Activated CD8-positive, alpha-beta memory T cell treated with anti-CD3 and anti-CD28 coated beads, Interleukin-2, amount 10 ng/mL, durations not matched to agents 7 days and 5 days (primary cell): ENCODE results near the gene CINP. TPM values are rescaled to one million over a fixed set of nuclear protein-coding genes. Genes with fewer than 3 reads are reported as not detected.
"Not testable (repeated sequence)": the region's sequence is repeated elsewhere in the genome, so short reads cannot be mapped to it uniquely, and the experiment has no call there.

Experiments
- ATAC-seq: fragments of 150-1000 bp; cut with Tn5 transposase; one replicate; pipeline ENCODE4 v1.10.0; 2021; ENCODE audit warnings: moderate library complexity
- CTCF ChIA-PET: fragments of 350-600 bp; sonication (Branson Sonifier 250); formaldehyde crosslinking; loops from one replicate; lab custom pipeline; 2021; ENCODE audit warnings: antibody characterized with exemption; lab: Charles Lee
- DNase-seq: peaks from one replicate; pipeline ENCODE4 v3.0.0-alpha.2; 2020
- H3K27ac Mint-ChIP-seq: one replicate; pipeline ENCODE4 v1.8.0; 2021; ENCODE audit warnings: mild to moderate bottlenecking, mixed read lengths
- H3K27me3 Mint-ChIP-seq: one replicate; pipeline ENCODE4 v1.8.0; 2021; ENCODE audit warnings: mixed read lengths
- H3K36me3 Mint-ChIP-seq: one replicate; pipeline ENCODE4 v1.8.0; 2021; ENCODE audit warnings: mild to moderate bottlenecking, mixed read lengths
- H3K4me1 Mint-ChIP-seq: one replicate; pipeline ENCODE4 v1.8.0; 2021; ENCODE audit warnings: mixed read lengths
- H3K4me3 Mint-ChIP-seq: one replicate; pipeline ENCODE4 v1.8.0; 2021; ENCODE audit warnings: mild to moderate bottlenecking, moderate library complexity, mixed read lengths
- H3K9me3 Mint-ChIP-seq: one replicate; pipeline ENCODE4 v1.8.0; 2022; ENCODE audit warnings: low read depth, mixed read lengths
- total RNA-seq, 2 experiments: library from RNA; stranded (reverse); gene quantifications; one replicate each; pipeline ENCODE4 v1.2.3, GENCODE V29; 2021

CINP gene
- total RNA-seq, 2 experiments from 2014 or later = 34.1 to 38.9 TPM

GRCh38 chr14:102346645-102347044 lies 16.0 kb downstream of the CINP start:
- Mint-ChIP-seq H3K36me3 (peaks cover 38% of the 10 kb centered on the region), H3K4me3 (no peak overlapping the region), H3K4me1 (no peaks in the 10 kb centered on the region), H3K27ac (no peak overlapping the region), H3K9me3 (no peaks in the 10 kb centered on the region), H3K27me3 (no peaks in the 10 kb centered on the region)
- DNase-seq = no peak
- ATAC-seq = no peak
- CTCF ChIA-PET = no interaction called here

GRCh38 chr14:102345232-102345631 lies 17.5 kb downstream of the CINP start:
- H3K9me3 Mint-ChIP-seq = no peaks in the 10 kb centered on the region
- no peak overlapping the region for H3K27ac Mint-ChIP-seq
- CTCF ChIA-PET = no interaction called here

GRCh38 chr14:102344485-102344884 lies 18.2 kb downstream of the CINP start:
- H3K4me1 Mint-ChIP-seq = no peaks in the 10 kb centered on the region
- ATAC-seq = no peak
- no peak overlapping the region for H3K4me3 Mint-ChIP-seq
- no peak for DNase-seq
- no peaks in the 10 kb centered on the region for H3K9me3 Mint-ChIP-seq
- H3K27ac Mint-ChIP-seq = no peak overlapping the region
- CTCF ChIA-PET = no interaction called here
- peaks cover 29% of the 10 kb centered on the region for H3K36me3 Mint-ChIP-seq
- no peaks in the 10 kb centered on the region for H3K27me3 Mint-ChIP-seq

More at GRCh38 chr14:102345232-102345631, 17.5 kb downstream of the CINP start:
- Mint-ChIP-seq H3K4me3 (no peak overlapping the region), H3K4me1 (no peaks in the 10 kb centered on the region), H3K36me3 (peaks cover 34% of the 10 kb centered on the region), H3K27me3 (no peaks in the 10 kb centered on the region)
- ATAC-seq (no peak), DNase-seq (no peak)

- Mint-ChIP-seq H3K27me3 (no peaks in the 10 kb centered on the region), H3K9me3 (no peaks in the 10 kb centered on the region), H3K4me1 (no peaks in the 10 kb centered on the region), H3K36me3 (peaks cover 26% of the 10 kb centered on the region), H3K27ac (no peak overlapping the region), H3K4me3 (no peak overlapping the region)
- DNase-seq (no peak), ATAC-seq (no peak)
- CTCF ChIA-PET = no interaction called here
These were observed 18.6 kb downstream of the CINP start for GRCh38 chr14:102344084-102344483.

GRCh38 chr14:102342238-102342637 lies 20.5 kb downstream of the CINP start:
- no peak for DNase-seq
- Mint-ChIP-seq H3K4me3 (no peak overlapping the region), H3K27me3 (no peaks in the 10 kb centered on the region), H3K9me3 (no peaks in the 10 kb centered on the region), H3K36me3 (peaks cover 18% of the 10 kb centered on the region), H3K4me1 (no peaks in the 10 kb centered on the region), H3K27ac (no peak overlapping the region)
- no peak for ATAC-seq
- CTCF ChIA-PET = no interaction called here

- H3K9me3 Mint-ChIP-seq = no peaks in the 10 kb centered on the region
- H3K27me3 Mint-ChIP-seq = no peaks in the 10 kb centered on the region
- no peak overlapping the region for H3K4me3 Mint-ChIP-seq
- ATAC-seq (no peak), DNase-seq (no peak)
- no peak overlapping the region for H3K27ac Mint-ChIP-seq
- H3K36me3 Mint-ChIP-seq = peaks cover 17% of the 10 kb centered on the region
- CTCF ChIA-PET = no interaction called here
- no peaks in the 10 kb centered on the region for H3K4me1 Mint-ChIP-seq
These were observed 21.1 kb downstream of the CINP start for GRCh38 chr14:102341566-102341965.

- H3K36me3 Mint-ChIP-seq = peaks cover 18% of the 10 kb centered on the region
- no peaks in the 10 kb centered on the region for H3K9me3 Mint-ChIP-seq
- DNase-seq = no peak
- no peak for ATAC-seq
- H3K27me3 Mint-ChIP-seq = no peaks in the 10 kb centered on the region
- peaks cover 6% of the 10 kb centered on the region for H3K4me1 Mint-ChIP-seq
- no peak overlapping the region for H3K4me3 Mint-ChIP-seq
- H3K27ac Mint-ChIP-seq = no peak overlapping the region
- CTCF ChIA-PET = interaction anchor here (1.3 kb wide), 1 partner anchor 21 kb away, joined by 5 read pairs; no protein-coding TSS in a partner anchor
These were observed 24.0 kb downstream of the CINP start for GRCh38 chr14:102338724-102339123.

- DNase-seq (no peak), ATAC-seq (no peak)
These were observed 27.5 kb downstream of the CINP start for GRCh38 chr14:102335163-102335562.

GRCh38 chr14:102333795-102334705 lies 28.6 kb downstream of the CINP start:
- ATAC-seq (no peak), DNase-seq (no peak)
- Mint-ChIP-seq H3K9me3 (no peaks in the 10 kb centered on the region), H3K27ac (peak overlapping the region; percentile 17), H3K4me1 (peaks cover 6% of the 10 kb centered on the region), H3K36me3 (peaks cover 13% of the 10 kb centered on the region), H3K4me3 (no peak overlapping the region), H3K27me3 (no peaks in the 10 kb centered on the region)
- CTCF ChIA-PET = no interaction called here

More at GRCh38 chr14:102335163-102335562, 27.5 kb downstream of the CINP start:
- Mint-ChIP-seq H3K9me3 (no peaks in the 10 kb centered on the region), H3K27me3 (no peaks in the 10 kb centered on the region), H3K4me1 (peaks cover 6% of the 10 kb centered on the region), H3K4me3 (no peak overlapping the region), H3K27ac (no peak overlapping the region), H3K36me3 (peaks cover 13% of the 10 kb centered on the region)
- CTCF ChIA-PET = interaction anchor here (1.2 kb wide), 1 partner anchor 20 kb away, joined by 3 read pairs; no protein-coding TSS in a partner anchor

- H3K27ac Mint-ChIP-seq = peak overlapping the region; percentile 17
- H3K36me3 Mint-ChIP-seq = peaks cover 12% of the 10 kb centered on the region
- ATAC-seq (no peak), DNase-seq (no peak)
- CTCF ChIA-PET = no interaction called here
- peaks cover 6% of the 10 kb centered on the region for H3K4me1 Mint-ChIP-seq
- no peaks in the 10 kb centered on the region for H3K27me3 Mint-ChIP-seq
- no peak overlapping the region for H3K4me3 Mint-ChIP-seq
- no peaks in the 10 kb centered on the region for H3K9me3 Mint-ChIP-seq
These were observed 29.3 kb downstream of the CINP start for GRCh38 chr14:102333390-102333789.

- DNase-seq = no peak
- CTCF ChIA-PET = no interaction called here
- Mint-ChIP-seq H3K4me1 (peaks cover 5% of the 10 kb centered on the region), H3K9me3 (no peaks in the 10 kb centered on the region), H3K27ac (no peak overlapping the region), H3K36me3 (peaks cover 5% of the 10 kb centered on the region), H3K27me3 (no peaks in the 10 kb centered on the region), H3K4me3 (no peak overlapping the region)
- ATAC-seq = no peak
These were observed 31.9 kb downstream of the CINP start for GRCh38 chr14:102330806-102331205.

GRCh38 chr14:102329381-102329780 lies 33.3 kb downstream of the CINP start:
- H3K27ac Mint-ChIP-seq, DNase-seq, CTCF ChIA-PET, H3K36me3 Mint-ChIP-seq, H3K4me3 Mint-ChIP-seq, H3K9me3 Mint-ChIP-seq, ATAC-seq, H3K27me3 Mint-ChIP-seq, H3K4me1 Mint-ChIP-seq: not testable (repeated sequence)

GRCh38 chr14:102326583-102326982 lies 36.1 kb downstream of the CINP start:
- Mint-ChIP-seq H3K27ac (no peak overlapping the region), H3K4me3 (no peak overlapping the region)
- CTCF ChIA-PET = interaction anchor here (0.7 kb wide), 1 partner anchor 13 kb away, joined by 3 read pairs; no protein-coding TSS in a partner anchor

GRCh38 chr14:102325791-102326345 lies 36.8 kb downstream of the CINP start:
- Mint-ChIP-seq H3K36me3 (peaks cover 3% of the 10 kb centered on the region), H3K4me1 (peaks cover 16% of the 10 kb centered on the region), H3K27ac (no peak overlapping the region), H3K27me3 (no peaks in the 10 kb centered on the region), H3K9me3 (no peaks in the 10 kb centered on the region), H3K4me3 (no peak overlapping the region)
- ATAC-seq = no peak
- CTCF ChIA-PET = interaction anchor here (0.7 kb wide), 1 partner anchor 12 kb away, joined by 3 read pairs; no protein-coding TSS in a partner anchor
- DNase-seq = no peak

More at GRCh38 chr14:102326583-102326982, 36.1 kb downstream of the CINP start:
- DNase-seq = no peak
- Mint-ChIP-seq H3K9me3 (no peaks in the 10 kb centered on the region), H3K27me3 (no peaks in the 10 kb centered on the region), H3K4me1 (peaks cover 8% of the 10 kb centered on the region), H3K36me3 (peaks cover 3% of the 10 kb centered on the region)
- no peak for ATAC-seq
